LNCaP clone FGC (cell line): ENCODE data around the gene KIRREL2.

Source experiments
- DNase-seq: peaks from one replicate; pipeline ENCODE4 v3.0.0-alpha.2; 2011; ENCODE audit warnings: low read depth
- H3K4me3 ChIP-seq: 2 replicates; pipeline ENCODE4 v1.5.1; 2011; ENCODE audit warnings: mild to moderate bottlenecking, low read depth, low read length, control low read depth
- TF ChIP-seq, protein P1 (sequence below): IDR thresholded peaks from 2 replicates; pipeline ENCODE4 v1.5.1; 2012; ENCODE audit warnings: mild to moderate bottlenecking; ENCODE audit not compliant: control insufficient read depth, insufficient read depth; ENCODE audit errors: extremely low read depth

Gene KIRREL2

DNA sequence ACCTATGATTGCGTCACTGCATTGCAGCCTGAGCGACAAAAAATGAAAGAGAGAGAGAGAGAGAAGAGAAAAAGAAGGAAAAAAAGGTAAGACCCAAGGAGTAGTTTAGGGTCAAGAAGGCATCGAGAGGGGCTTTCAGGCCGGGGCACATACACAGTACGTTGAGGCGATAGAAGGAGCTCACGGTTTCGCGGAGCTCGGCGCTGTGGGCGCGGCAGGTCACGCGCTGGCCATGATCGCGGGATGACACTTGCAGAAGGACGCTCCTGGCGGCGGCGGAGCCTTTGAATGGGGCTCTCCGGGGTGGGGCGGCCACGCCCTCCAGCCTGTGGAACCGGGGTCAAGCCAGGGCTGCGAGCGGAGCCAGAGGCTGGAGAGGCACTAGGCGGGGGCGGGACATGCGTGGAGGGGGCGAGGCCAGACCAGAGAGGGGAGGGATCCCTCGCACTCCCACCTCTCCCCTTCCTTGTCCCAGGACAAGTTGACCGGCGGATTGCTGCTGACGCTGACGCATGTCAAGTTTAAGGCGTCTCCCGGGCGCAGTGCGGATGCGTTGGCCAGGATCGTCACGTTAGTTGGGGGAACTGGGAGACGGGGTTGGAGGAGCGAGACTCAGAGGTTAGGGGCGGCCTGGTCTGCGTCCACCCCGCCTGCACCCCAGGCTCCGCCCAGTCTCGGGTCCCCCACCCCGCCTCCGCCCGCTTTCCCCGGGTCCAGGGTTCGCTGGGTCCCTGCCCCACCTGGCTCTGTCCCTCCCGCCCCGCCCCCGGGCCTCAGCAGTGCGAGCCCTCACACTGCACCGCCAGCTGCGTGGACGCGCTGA is 11.3 kb upstream of the KIRREL2 start:
- TF ChIP-seq, protein P1, sequence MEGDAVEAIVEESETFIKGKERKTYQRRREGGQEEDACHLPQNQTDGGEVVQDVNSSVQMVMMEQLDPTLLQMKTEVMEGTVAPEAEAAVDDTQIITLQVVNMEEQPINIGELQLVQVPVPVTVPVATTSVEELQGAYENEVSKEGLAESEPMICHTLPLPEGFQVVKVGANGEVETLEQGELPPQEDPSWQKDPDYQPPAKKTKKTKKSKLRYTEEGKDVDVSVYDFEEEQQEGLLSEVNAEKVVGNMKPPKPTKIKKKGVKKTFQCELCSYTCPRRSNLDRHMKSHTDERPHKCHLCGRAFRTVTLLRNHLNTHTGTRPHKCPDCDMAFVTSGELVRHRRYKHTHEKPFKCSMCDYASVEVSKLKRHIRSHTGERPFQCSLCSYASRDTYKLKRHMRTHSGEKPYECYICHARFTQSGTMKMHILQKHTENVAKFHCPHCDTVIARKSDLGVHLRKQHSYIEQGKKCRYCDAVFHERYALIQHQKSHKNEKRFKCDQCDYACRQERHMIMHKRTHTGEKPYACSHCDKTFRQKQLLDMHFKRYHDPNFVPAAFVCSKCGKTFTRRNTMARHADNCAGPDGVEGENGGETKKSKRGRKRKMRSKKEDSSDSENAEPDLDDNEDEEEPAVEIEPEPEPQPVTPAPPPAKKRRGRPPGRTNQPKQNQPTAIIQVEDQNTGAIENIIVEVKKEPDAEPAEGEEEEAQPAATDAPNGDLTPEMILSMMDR, result no peak
- no peak for DNase-seq
- peak overlapping the region; percentile 23 for H3K4me3 ChIP-seq

DNA sequence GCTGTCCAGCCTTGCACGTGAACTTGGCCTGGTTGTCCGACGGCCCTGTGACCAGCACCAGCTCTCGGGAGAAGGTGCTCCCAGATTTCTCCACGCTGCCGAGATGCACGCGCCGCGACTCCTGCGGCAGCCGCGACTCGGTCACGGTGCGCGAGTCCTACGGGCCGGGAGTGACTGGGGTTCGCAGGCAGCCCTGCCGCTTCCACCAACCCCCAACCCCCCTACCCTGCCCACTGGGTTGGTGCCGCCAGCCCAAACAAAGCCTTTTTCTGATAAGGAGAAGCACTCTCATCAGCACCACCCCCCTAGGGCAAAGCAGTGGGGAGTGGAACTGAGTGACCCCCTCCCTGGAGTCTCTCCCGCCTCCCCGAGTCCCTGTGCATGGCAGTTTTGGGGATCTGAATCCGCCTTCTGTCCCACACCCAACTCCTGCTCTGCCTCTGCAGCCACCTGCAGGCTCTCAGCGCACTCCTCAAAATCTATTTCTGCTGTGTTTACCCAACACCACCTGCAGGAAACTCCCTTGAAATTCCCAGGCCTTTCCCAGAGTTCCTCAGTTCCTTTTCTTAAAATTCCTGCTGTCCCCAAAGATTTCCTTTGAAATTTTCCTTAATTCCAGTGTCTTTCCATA is 10.6 kb upstream of the KIRREL2 start:
- DNase-seq, result no peak
- H3K4me3 ChIP-seq, result no peak overlapping the region

DNA sequence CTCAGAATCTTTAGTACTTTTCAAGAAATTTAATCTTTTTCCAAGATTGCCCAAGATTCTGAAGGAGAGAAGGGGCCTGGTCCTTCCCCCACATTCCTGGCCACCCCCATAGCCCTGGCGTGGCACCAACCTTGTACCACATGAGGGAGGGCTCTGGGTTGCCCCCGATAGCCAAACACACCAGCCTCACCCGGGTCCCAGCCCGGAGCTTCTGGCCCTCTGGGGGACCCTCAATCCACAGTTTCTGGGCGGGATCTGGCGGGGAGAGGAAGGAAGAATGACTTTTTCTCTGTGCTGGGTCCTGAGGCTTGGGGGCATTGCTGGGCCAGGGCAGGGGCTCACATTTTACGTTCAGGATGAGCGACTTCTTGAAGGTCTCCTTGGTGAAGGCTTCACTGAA is 8.8 kb upstream of the KIRREL2 start:
- no peak overlapping the region for H3K4me3 ChIP-seq
- TF ChIP-seq, protein P1, result no peak
- DNase-seq, result no peak

More for the DNA sequence above, 10.6 kb upstream of the KIRREL2 start:
- TF ChIP-seq, protein P1, result no peak

DNA sequence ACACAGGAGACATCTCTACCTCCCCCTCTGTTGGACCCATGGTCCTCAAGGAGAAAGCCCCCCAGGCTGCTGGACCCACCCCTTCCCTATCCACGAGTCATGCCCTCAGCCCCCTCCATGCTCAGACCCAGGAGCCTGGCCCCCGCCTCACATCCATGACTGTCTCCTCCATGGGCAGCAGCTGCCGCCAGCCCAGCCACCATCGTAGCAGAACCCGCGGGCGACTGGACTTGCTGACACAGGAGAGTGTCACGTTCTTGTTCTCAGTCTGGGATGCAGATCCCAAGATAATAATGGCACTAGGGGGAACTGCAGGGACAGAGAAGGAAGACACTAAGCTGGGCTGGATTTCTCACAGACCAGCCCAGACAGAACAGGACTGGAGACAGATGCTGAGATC is 8.2 kb upstream of the KIRREL2 start:
- DNase-seq, result no peak
- TF ChIP-seq, protein P1, result no peak
- no peak overlapping the region for H3K4me3 ChIP-seq

DNA sequence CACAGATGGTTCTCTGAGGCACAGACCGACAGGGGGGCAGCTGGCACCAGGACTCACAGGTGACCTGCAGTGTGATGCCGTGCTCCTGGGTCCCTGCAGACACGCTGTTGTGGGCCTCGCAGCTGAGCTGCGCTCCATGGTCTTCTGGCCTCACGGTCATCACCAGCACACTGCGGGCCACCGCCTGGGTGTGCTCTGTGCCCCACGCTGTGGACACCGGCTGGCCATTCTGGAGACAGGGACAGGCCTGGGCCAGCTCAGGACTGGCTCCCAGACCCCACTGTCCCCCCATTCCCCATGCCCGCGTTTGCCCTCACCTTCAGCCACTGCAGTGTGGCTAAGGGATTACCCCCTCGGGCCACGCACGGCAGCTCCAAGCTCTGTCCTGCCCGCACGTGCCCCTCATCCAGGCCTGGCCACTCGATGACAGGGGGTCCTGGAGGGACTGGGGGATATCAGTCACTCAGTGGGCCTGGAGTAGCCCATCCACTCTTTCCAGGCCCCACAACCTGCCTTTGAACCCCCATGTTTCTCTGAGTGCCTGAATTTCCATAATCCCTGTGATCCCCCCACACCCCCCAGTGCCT is 7.7 kb upstream of the KIRREL2 start:
- no peak for DNase-seq
- no peak overlapping the region for H3K4me3 ChIP-seq
- TF ChIP-seq, protein P1, result no peak

DNA sequence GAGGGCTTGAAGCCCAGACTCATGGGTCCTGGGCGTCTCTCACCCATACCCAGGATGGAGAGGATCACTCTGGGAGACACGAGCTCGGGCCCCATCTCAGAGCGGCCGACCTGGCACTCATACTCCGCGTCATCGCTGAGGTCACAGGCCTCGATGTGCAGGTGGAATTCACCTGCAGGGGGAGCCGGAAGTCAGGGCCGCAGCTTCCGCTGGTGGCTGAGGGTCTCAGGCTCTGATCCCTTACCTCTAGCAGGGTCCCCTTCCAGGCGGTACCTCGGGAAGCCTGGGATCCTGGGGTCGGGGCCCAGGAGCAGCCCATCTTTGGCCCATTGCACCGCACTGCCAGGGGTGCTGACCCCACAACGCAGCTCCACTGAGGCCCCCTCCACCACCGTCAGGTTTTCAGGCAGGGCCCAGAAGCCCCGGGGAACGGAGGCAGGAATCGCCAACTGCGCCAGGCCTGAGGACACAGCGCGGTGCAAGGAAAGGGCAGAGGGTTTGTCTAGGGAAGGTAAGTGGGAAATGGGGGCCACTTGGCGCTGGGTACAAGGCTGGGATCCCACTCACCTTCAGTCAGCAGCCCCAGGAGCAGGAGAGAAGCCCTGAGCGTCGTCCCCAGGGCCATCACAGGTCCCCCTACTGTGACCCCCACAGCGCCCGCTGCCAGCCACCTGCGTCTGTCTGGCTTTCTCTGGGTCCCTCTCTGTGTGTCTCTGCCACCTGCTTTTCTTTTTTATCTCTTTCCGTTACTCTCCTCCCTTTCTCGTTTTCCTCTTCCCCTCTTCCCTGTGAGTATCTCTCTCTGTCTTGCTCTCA is 5.3 kb upstream of the KIRREL2 start:
- no peak overlapping the region for H3K4me3 ChIP-seq
- TF ChIP-seq, protein P1, result no peak
- DNase-seq, result no peak
